GM19328 (cell line): Measurements from ENCODE around the gene POLR3A.

Experiments
- ATAC-seq: cut with Tn5 transposase; IDR thresholded peaks from one replicate; pipeline ENCODE4 v1.9.1; 2021; ENCODE audit warnings: mild to moderate bottlenecking, moderate library complexity; ENCODE audit not compliant: unreplicated experiment

Gene POLR3A

DNA sequence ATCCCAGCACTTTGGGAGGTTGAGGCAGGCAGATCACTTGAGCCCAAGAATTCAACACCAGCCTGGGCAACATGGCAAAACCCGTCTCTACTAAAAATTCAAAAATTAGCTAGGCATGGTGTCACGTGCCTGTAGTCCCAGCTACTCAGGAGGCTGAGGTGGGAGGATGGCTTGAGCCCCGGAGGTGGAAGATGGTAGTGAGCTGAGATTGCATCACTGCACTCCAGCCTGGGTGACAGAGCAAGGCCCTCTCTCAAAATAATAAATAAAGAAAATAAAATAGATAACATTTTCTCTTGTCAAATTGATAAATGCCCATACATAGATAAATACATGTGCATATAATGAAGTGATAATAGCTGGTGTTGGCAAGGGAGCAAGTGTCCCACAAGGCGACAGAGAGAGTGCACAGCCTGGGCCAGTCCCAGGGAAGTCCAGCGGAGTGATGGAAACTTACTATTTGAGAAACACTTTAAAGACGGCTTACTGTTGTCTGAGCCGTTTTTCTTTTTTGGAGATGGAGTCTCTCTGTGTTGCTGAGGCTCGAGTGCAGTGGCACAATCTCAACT is 69.3 kb downstream of the POLR3A start:
- ATAC-seq: no peak

- ATAC-seq: no peak
Measured at GRCh38 chr10:77959384-77959783, 69.9 kb downstream of the POLR3A start.

GRCh38 chr10:77955136-77955535 is 74.2 kb downstream of the POLR3A start:
- ATAC-seq: no peak

- ATAC-seq: no peak
Measured at GRCh38 chr10:77949167-77949566, 80.1 kb downstream of the POLR3A start.

GRCh38 chr10:77946084-77946483 is 83.2 kb downstream of the POLR3A start:
- no peak for ATAC-seq

- ATAC-seq: no peak
Measured at GRCh38 chr10:77944519-77944918, 84.8 kb downstream of the POLR3A start.

GRCh38 chr10:77943121-77943901 is 86.0 kb downstream of the POLR3A start:
- ATAC-seq: no peak

DNA sequence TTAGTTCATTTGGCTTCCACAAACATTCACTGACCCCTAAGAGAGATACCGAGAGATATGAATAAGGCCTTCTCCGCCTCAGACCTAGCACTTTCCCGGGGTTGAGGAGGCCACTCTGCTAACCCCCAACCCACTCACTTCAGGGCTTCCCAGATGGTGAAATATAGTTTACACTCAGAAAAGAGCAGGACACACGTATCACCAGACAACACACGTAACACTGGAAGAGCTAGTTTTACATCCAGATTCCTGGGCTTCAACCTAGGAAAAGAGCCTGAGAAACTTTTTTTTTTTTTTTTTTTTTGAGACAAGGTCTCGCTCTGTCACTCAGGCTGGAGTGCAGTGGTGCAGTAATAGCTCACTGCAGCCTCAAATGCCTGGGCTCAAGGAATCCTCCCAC is 87.5 kb downstream of the POLR3A start:
- ATAC-seq: no peak

DNA sequence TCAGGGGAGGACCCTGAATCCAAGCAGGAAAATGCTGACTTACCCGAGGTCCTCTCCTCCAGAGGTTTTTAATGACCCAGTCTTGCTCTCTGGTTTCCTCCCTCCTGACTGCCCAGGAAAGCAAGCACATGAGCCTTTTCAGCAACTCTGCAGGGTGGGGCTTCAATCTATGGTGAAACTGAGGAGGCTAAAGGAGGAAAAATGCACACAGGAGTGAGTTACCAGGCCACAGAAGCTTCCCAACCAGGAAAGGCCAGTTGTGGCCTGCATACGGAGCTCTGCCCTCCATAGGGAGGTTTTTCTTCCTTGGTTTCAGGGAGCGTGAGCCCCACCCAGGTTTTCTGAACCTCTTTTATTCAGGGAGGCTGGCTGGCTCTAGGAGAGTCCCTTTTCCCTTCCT is 88.7 kb downstream of the POLR3A start:
- ATAC-seq: no peak

GRCh38 chr10:77940225-77940624 is 89.1 kb downstream of the POLR3A start:
- ATAC-seq: no peak

DNA sequence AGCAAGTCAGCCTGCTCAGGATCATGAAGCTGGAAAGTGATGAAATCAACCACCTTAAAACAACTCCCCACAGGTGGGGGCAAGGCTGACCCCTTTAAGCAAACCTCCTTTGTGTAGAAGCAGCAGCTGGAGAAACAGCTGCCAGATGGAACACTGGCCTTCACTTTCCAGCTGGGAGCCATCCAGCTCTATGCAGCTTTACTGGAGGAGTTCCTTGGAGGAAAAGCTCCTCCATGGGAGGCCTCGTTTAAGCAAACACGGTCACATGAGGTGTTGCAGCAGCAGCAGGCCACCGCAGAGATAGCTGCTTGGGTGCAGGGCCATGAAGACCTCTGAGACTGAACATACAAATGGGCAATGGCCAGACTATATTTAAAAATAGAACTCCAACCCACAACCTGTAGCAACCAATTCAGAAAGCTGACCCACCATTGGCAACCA is 89.7 kb downstream of the POLR3A start:
- no peak for ATAC-seq

DNA sequence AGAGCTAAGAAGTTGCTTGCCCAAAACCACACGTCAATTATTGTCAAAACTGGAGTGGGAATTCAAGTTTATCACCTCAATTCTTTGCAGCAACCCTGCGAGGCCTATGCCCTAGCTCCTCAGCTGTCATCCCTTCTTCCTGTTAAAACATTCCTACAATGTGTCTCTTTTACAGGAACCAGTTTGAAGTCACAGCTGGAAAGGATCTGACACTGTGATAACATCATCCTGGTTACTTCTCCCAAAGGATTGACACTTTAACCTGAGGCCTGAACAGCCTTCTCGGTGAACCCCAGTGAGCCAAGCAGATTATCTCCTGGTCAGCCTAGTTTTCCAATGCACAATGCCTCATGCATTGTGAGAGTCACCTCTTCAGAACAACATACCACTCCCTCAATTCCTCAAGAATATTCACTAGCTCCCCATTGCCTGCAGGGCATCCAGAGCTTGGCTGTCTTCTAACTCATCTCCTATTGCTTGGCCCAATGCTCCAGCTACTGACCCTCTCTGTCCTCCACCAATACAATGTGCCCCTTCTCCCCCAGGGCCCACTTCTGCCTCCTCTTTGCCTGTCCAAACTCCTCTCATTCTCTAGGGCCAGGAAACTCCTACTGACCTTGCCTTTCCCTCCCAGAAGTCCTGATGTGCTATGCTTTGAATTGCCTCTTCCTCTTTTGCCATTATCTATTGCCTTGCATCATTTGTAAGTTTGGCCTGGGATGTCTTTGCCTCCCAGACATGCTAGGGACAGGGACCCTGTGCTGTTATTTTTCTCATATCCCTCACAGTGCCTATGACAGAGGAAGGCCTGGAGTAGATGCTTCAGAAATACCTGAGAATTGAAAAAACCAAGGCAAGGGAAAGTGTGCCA is 92.4 kb downstream of the POLR3A start:
- no peak for ATAC-seq

DNA sequence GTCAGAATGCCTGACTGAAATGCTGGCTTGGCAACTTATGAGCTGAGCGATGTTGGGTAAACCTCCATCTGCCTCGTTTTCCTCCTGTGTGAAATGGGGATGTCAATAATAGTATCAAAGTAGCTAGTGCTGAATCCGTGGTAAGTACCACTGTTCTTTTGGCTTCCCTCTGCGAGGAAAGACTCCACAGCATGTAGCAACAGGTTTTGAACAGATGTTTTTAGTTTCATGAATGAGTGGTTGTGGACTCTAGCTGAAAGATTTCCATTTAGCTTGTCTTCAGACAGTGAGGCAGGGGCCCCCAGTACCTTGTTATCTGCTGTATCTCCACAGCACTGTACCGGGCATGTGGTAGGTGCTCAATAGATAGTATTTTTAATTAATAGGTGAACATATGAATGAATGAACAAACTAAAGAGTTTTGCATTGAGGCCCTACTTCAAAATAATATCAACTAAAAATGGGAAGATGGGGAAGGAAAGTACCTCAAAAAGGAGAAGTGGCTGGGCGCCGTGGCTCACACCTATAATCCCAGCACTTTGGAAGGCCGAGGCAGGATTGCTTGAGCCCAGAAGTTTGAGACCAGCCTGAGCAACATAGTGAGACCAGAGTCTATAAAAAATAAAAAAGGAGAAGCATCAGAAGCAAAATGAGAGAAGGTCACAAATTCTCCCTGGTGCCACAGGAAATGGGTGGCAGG is 97.1 kb downstream of the POLR3A start:
- ATAC-seq: no peak

- ATAC-seq: no peak
Measured at GRCh38 chr10:77927402-77928246, 101.7 kb downstream of the POLR3A start.

GRCh38 chr10:77926566-77927401 is 102.5 kb downstream of the POLR3A start, which contains the start of gene DLG5:
Gene DLG5 (minus strand): TSS chr10:77926755. CDS start chr10:77926520, 235 bp downstream.
- no peak for ATAC-seq

GRCh38 chr10:77925795-77926565 is 103.3 kb downstream of the POLR3A start:
- ATAC-seq: no peak

DNA sequence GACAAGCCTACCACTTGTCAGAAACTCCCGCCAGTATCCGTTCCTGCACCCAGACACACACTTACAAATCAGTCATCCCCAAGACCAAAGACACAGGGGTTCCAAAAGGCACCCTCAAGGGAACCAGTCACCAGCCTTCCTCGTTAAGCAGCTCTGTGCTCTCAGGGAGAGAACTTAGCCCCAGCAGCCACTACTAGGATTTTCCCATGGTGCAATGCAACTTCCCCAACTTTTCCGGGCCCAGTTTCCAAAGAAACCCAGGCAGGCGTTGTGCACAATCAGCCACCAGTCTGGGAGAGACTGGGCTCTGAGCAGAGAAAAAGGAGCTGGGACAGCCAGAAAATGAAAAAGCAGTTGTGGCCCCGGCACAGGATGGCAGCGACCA is 103.9 kb downstream of the POLR3A start:
- no peak for ATAC-seq

DNA sequence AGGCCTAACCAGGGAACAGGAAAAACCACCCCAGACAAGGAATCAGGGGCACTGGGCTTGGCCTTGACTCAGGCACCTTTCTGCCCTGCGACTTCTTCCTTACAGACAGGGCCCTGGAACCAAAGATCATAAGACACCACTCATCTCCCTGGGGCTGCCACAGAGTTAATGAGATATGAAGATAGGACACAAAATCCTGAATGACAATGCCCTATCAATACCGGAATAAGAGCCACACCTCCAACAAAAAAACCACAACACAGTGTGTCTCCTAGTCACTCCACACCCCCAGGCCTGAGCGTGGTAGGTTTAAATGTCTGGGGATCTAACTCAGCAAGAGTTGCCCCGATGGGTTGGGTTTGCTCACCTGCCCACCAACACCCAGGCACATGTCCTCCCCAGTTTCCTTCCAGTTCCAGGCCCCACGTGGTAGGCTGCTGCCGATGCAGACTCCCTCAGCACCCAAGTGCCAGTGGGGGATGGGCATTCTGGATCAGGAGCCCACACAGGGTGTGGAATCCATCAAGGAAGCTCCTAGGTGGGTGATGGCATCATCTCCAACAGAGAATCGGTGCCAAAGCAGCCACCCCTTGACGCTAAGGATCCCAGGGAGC is 106.6 kb downstream of the POLR3A start:
- no peak for ATAC-seq
